K562 (cell line): ENCODE data around the gene STARD3NL. TPM values are rescaled to one million over a fixed set of nuclear protein-coding genes. Genes with fewer than 3 reads are reported as not detected.
A peak's percentile ranks its signal among the peaks of the same experiment; 100 is the strongest.

Experiments
- ATAC-seq: fragments of 200-7000 bp; cut with Tn5 transposase; 3 replicates; pipeline ENCODE4 v1.9.1; 2020; ENCODE audit warnings: moderate library complexity
- BruUV-seq: library from RNA; stranded (reverse); fragments of 400-500 nt; replicated peaks from 2 replicates; lab custom pipeline; 2021; lab: Mats Ljungman, UMichigan
- CTCF ChIA-PET: fragments of 300-600 bp; formaldehyde crosslinking; extraction: SDS; loops from one replicate; lab custom pipeline; 2021; ENCODE audit warnings: low intra/inter-chr PET ratio; lab: Yijun Ruan, JAX
- POLR2A ChIA-PET: fragments of 300-600, 350-650 bp; sonication (Branson Sonifier 250); formaldehyde crosslinking; extraction: SDS; loops from one replicate; lab custom pipeline; 2021; ENCODE audit warnings: antibody characterized with exemption, inconsistent platforms; lab: Yijun Ruan, JAX
- DNase-seq, 4 experiments: peaks; one replicate each; pipeline versions ENCODE4 v3.0.0 to v3.0.0-alpha.2; 2011 to 2018; ENCODE audit warnings: low spot score in 3 of 4, mixed read lengths in 3 of 4; ENCODE audit errors: extremely low read depth in 1 of 4
- FAIRE-seq: peaks from 2 replicates; lab custom pipeline; 2011; peaks lifted over from hg19 to GRCh38; lab: Jason Lieb, UNC
- H2AFZ ChIP-seq: 2 replicates; pipeline ENCODE4 v1.6.0; 2011; ENCODE audit warnings: low read depth, low read length, control low read depth, inconsistent platforms
- H3K27ac ChIP-seq: fragments of 200-600 bp; 3 replicates; pipeline ENCODE4 v1.8.0; 2011; ENCODE audit warnings: low read depth, mild to moderate bottlenecking, control low read depth, inconsistent platforms, low read length, moderate library complexity, mixed read lengths; ENCODE audit errors: extremely low read depth
- H3K27me3 ChIP-seq, 2 experiments: fragments of 300-600 bp in 1 of 2; 2 replicates in 1 of 2; 3 replicates in 1 of 2; pipeline versions ENCODE4 v1.6.0 to v1.8.0; 2011; ENCODE audit warnings: inconsistent platforms in 2 of 2, low read length in 2 of 2, mild to moderate bottlenecking in 1 of 2, mixed read lengths in 1 of 2, moderate library complexity in 1 of 2; ENCODE audit not compliant: control insufficient read depth in 2 of 2, insufficient read depth in 2 of 2
- H3K36me3 ChIP-seq: fragments of 300-600 bp; 3 replicates; pipeline ENCODE4 v1.8.0; 2011; ENCODE audit warnings: mild to moderate bottlenecking, low read length, inconsistent platforms; ENCODE audit not compliant: control insufficient read depth, insufficient read depth
- H3K4me1 ChIP-seq, 2 experiments: fragments of 200-600 bp in 1 of 2; replicated peaks in 1 of 2; 2 replicates in 1 of 2; 3 replicates in 1 of 2; pipeline versions ENCODE4 v1.5.1 to v1.8.0; 2011; ENCODE audit warnings: inconsistent platforms in 2 of 2, low read length in 2 of 2, mild to moderate bottlenecking in 1 of 2, mixed read lengths in 1 of 2, moderate library complexity in 1 of 2; ENCODE audit not compliant: control insufficient read depth in 2 of 2, insufficient read depth in 2 of 2
- H3K4me2 ChIP-seq: 2 replicates; pipeline ENCODE4 v1.6.1; 2011; ENCODE audit warnings: low read length, control low read depth, inconsistent platforms, mixed read lengths; ENCODE audit not compliant: insufficient read depth
- H3K4me3 ChIP-seq: fragments of 200-600 bp; sonication (generic), shearing (Covaris generic); 2 replicates; pipeline ENCODE4 v1.5.1; 2016; ENCODE audit warnings: control low read depth, inconsistent platforms
- H3K79me2 ChIP-seq: fragments of 200-600 bp; 3 replicates; pipeline ENCODE4 v1.8.0; 2011; ENCODE audit warnings: low read length, inconsistent platforms; ENCODE audit not compliant: control insufficient read depth, insufficient read depth
- H3K9ac ChIP-seq, 2 experiments: 2 replicates each; pipeline versions ENCODE4 v1.6.0 to v1.6.1; 2011; ENCODE audit warnings: low read depth in 2 of 2, low read length in 2 of 2, control low read depth in 1 of 2, inconsistent platforms in 1 of 2, mild to moderate bottlenecking in 1 of 2, mixed read lengths in 1 of 2; ENCODE audit not compliant: insufficient read depth in 1 of 2
- H3K9me1 ChIP-seq: one replicate; pipeline ENCODE4 v1.6.0; 2011; ENCODE audit warnings: inconsistent platforms, mild to moderate bottlenecking, low read length, moderate library complexity; ENCODE audit not compliant: control insufficient read depth, insufficient read depth
- H3K9me3 ChIP-seq: replicated peaks from 2 replicates; pipeline ENCODE4 v1.5.1; 2011; ENCODE audit warnings: low read depth, low read length, inconsistent platforms; ENCODE audit not compliant: control insufficient read depth, insufficient read depth
- H4K20me1 ChIP-seq: replicated peaks from 2 replicates; pipeline ENCODE4 v1.6.1; 2011; ENCODE audit warnings: low read length, inconsistent platforms, mixed read lengths; ENCODE audit not compliant: control insufficient read depth, insufficient read depth
- BHLHE40 ChIP-seq: IDR thresholded peaks from 2 replicates; pipeline ENCODE4 v1.6.1; 2011; ENCODE audit warnings: low read length, improper control_type of control experiment
- CHD1 ChIP-seq: fragments of 200-600 bp; sonication (generic); IDR thresholded peaks from one replicate; pipeline ENCODE4 v1.6.1; 2012; ENCODE audit warnings: mild to moderate bottlenecking, moderate library complexity, low read length, inconsistent platforms
- WGBS: fragments of 100-300 bp; shearing (Covaris generic); methylation state at CpG from one replicate; pipeline ENCODE4 v1.1.6; 2016; ENCODE audit warnings: low coverage, mixed read lengths; ENCODE audit not compliant: insufficient coverage; ENCODE audit errors: missing lambda C conversion rate; 5-methylcytosine and 5-hydroxymethylcytosine counted together
- in situ Hi-C: fragments of 300-500 bp; cut with MboI; formaldehyde crosslinking; loops from 4 replicates; pipeline ENCODE4 v1.15.0; 2018; ENCODE audit warnings: inconsistent platforms, mixed read lengths
- intact Hi-C: fragments of 100-400 bp; cut with micrococcal nuclease; formaldehyde crosslinking; loops from 2 replicates; pipeline ENCODE4 v1.14.2; 2022
- polyA plus RNA-seq, 8 experiments: library from polyadenylated mRNA; depleted of rRNA in 4 of 8; stranded (reverse) in 5 of 8; unstranded in 3 of 8; fragments of >200 nt; fragmentation: Nextera tagmentation in 2 of 8; fragmentation: Illumina TruSeq in 1 of 8; extraction: Ambion mirVana in 2 of 8; extraction: Trizol in 1 of 8; gene quantifications; 2 replicates each; pipeline versions ENCODE4 v1.2.1 to v1.2.3, GENCODE V29; 2011 to 2014; ENCODE audit warnings: inconsistent platforms in 1 of 8, missing spikeins in 1 of 8
- total RNA-seq, 7 experiments: library from RNA; depleted of rRNA in 6 of 7; stranded (reverse); fragments of >200 nt in 6 of 7; fragmentation: Illumina TruSeq in 2 of 7; extraction: Trizol in 2 of 7; gene quantifications; 2 replicates each; pipeline versions ENCODE4 v1.2.1 to v1.2.3, GENCODE V29; 2011 to 2021; ENCODE audit warnings: low replicate concordance in 1 of 7
- TF ChIP-seq, protein P1 (sequence below): sonication (generic); formaldehyde crosslinking; IDR thresholded peaks from 2 replicates; pipeline ENCODE4 v1.9.0; 2022; ENCODE audit warnings: mild to moderate bottlenecking, missing genetic modification reagents
- TF ChIP-seq, protein P2 (sequence below): fragments of 250-450 bp; sonication (Bioruptor Pico); IDR thresholded peaks from 2 replicates; pipeline ENCODE4 v1.5.0; 2020; ENCODE audit warnings: mild to moderate bottlenecking, borderline replicate concordance

The STARD3NL gene
- total and polyA plus RNA-seq, 9 of the 15 experiments (the other 6 are each of a cell fraction or from before 2014, with no cell fraction given): 42.2 to 90.0 (median 57.6) TPM

DNA sequence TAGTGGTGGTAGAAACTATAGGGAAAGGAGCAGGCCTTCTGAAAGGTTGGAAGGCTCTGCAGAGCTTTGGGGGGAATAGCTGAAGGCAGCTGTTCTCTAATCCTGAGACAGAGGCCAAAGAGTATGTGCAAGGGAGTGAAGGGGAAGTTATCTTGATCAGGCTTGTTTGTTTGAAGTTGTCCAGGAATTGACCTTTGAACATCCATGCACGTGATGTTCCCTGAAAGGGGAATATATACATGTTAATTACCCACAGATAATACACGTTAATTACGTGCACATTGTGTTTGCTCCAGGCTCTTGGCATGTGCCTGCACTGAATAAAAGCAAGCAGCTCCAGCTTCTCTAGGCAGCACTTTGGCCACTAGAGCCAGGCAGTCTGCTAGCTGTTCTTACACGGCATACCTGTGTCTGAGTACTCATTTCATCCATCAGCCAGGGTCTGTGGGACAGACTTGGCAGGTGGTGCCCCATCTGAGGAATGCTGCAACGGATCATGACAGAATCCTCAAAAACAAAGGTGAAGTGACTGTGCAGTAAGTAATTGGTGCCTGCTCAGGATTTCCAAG, 18.0 kb upstream of the STARD3NL start:
- no peak overlapping the region for H3K4me2 ChIP-seq
- H3K9me3 ChIP-seq: no peaks in the 10 kb centered on the region
- ChIA-PET CTCF (no interaction called here), POLR2A (interaction anchor here (1.7 kb wide), 1 partner anchor 18 kb away, joined by 4 read pairs; the partner anchor contains the start of gene STARD3NL)
- DNase-seq: no peak
- TF ChIP-seq, protein P1, sequence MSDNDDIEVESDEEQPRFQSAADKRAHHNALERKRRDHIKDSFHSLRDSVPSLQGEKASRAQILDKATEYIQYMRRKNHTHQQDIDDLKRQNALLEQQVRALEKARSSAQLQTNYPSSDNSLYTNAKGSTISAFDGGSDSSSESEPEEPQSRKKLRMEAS (CRISPR knock-in tag): no peak
- TF ChIP-seq BHLHE40: peak; percentile 69
- TF ChIP-seq CHD1: no peak
- TF ChIP-seq, protein P2, sequence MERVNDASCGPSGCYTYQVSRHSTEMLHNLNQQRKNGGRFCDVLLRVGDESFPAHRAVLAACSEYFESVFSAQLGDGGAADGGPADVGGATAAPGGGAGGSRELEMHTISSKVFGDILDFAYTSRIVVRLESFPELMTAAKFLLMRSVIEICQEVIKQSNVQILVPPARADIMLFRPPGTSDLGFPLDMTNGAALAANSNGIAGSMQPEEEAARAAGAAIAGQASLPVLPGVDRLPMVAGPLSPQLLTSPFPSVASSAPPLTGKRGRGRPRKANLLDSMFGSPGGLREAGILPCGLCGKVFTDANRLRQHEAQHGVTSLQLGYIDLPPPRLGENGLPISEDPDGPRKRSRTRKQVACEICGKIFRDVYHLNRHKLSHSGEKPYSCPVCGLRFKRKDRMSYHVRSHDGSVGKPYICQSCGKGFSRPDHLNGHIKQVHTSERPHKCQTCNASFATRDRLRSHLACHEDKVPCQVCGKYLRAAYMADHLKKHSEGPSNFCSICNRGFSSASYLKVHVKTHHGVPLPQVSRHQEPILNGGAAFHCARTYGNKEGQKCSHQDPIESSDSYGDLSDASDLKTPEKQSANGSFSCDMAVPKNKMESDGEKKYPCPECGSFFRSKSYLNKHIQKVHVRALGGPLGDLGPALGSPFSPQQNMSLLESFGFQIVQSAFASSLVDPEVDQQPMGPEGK (CRISPR knock-in tag): no peak
- no peaks in the 10 kb centered on the region for H3K9me1 ChIP-seq
- no peak for FAIRE-seq
- H3K27me3 ChIP-seq: no peaks in the 10 kb centered on the region
- H4K20me1 ChIP-seq: no peaks in the 10 kb centered on the region
- H3K4me1 ChIP-seq: 0 out of 5 replicates have a peak, but pooled peaks cover 0 to 2% of the 10 kb centered on the region in 2 experiments
- in situ Hi-C loops: no loop called here
- H3K79me2 ChIP-seq: no peaks in the 10 kb centered on the region
- H3K9ac ChIP-seq: no peak overlapping the region
- no TSS peak for BruUV-seq
- no peak overlapping the region for H3K4me3 ChIP-seq
- intact Hi-C loops: no loop called here
- 12% methylated on average over 5 of the region's 5 CpGs for WGBS
- no peak overlapping the region for H3K27ac ChIP-seq
- peak; percentile 22; the same call in 1 of the 3 replicates for ATAC-seq
- H3K36me3 ChIP-seq: no peaks in the 10 kb centered on the region
- H2AFZ ChIP-seq: no peak overlapping the region
